HEK293 (cell line): ENCODE measurements around the gene C2orf74.

Experiments used
- BCL11B ChIP-seq: fragments of 450-650 bp; formaldehyde crosslinking; IDR thresholded peaks from 2 replicates; pipeline ENCODE4 v1.5.1; 2016; ENCODE audit warnings: low read depth, missing biosample characterization, missing genetic modification characterization
- EGR2 ChIP-seq: fragments of 450-650 bp; formaldehyde crosslinking; IDR thresholded peaks from 2 replicates; pipeline ENCODE4 v1.5.1; 2016; ENCODE audit warnings: low read depth, missing biosample characterization, missing genetic modification characterization
- HIC1 ChIP-seq: fragments of 450-650 bp; formaldehyde crosslinking; IDR thresholded peaks from 2 replicates; pipeline ENCODE4 v1.5.1; 2016; ENCODE audit warnings: missing biosample characterization, missing genetic modification characterization
- KLF16 ChIP-seq: fragments of 450-650 bp; formaldehyde crosslinking; IDR thresholded peaks from 2 replicates; pipeline ENCODE4 v1.5.1; 2017; ENCODE audit warnings: missing biosample characterization, missing genetic modification characterization
- MZF1 ChIP-seq: fragments of 450-650 bp; formaldehyde crosslinking; IDR thresholded peaks from 2 replicates; pipeline ENCODE4 v1.5.1; 2017; ENCODE audit warnings: missing biosample characterization, missing genetic modification characterization, borderline replicate concordance
- OVOL3 ChIP-seq: fragments of 450-650 bp; formaldehyde crosslinking; IDR thresholded peaks from 2 replicates; pipeline ENCODE4 v1.5.1; 2016; ENCODE audit warnings: missing biosample characterization, missing genetic modification characterization
- PATZ1 ChIP-seq: fragments of 450-650 bp; formaldehyde crosslinking; IDR thresholded peaks from 2 replicates; pipeline ENCODE4 v1.5.1; 2016; ENCODE audit warnings: missing biosample characterization, missing genetic modification characterization
- REST ChIP-seq: fragments of 450-650 bp; formaldehyde crosslinking; IDR thresholded peaks from 2 replicates; pipeline ENCODE4 v1.5.1; 2016; ENCODE audit warnings: missing biosample characterization, missing genetic modification characterization
- SETDB1 ChIP-seq: IDR thresholded peaks from one replicate; pipeline ENCODE4 v1.6.1; 2017; ENCODE audit warnings: mild to moderate bottlenecking, low read length, moderate library complexity, mixed read lengths; ENCODE audit not compliant: insufficient read length
- SP3 ChIP-seq: fragments of 450-650 bp; formaldehyde crosslinking; IDR thresholded peaks from 2 replicates; pipeline ENCODE4 v1.5.1; 2016; ENCODE audit warnings: missing biosample characterization, missing genetic modification characterization
- WT1 ChIP-seq: fragments of 450-650 bp; formaldehyde crosslinking; IDR thresholded peaks from 2 replicates; pipeline ENCODE4 v1.5.1; 2016; ENCODE audit warnings: missing biosample characterization, missing genetic modification characterization
- ZBTB17 ChIP-seq: fragments of 450-650 bp; formaldehyde crosslinking; IDR thresholded peaks from 2 replicates; pipeline ENCODE4 v1.5.1; 2016; ENCODE audit warnings: missing biosample characterization, missing genetic modification characterization
- ZBTB8A ChIP-seq: fragments of 450-650 bp; formaldehyde crosslinking; IDR thresholded peaks from 2 replicates; pipeline ENCODE4 v1.5.1; 2016; ENCODE audit warnings: missing biosample characterization, missing genetic modification characterization
- ZFP41 ChIP-seq: fragments of 450-650 bp; formaldehyde crosslinking; IDR thresholded peaks from 2 replicates; pipeline ENCODE4 v1.5.1; 2016; ENCODE audit warnings: missing biosample characterization, missing genetic modification characterization, borderline replicate concordance
- ZNF114 ChIP-seq: fragments of 450-650 bp; formaldehyde crosslinking; IDR thresholded peaks from 2 replicates; pipeline ENCODE4 v1.5.0; 2017; ENCODE audit warnings: missing biosample characterization, missing genetic modification characterization
- ZNF16 ChIP-seq: fragments of 450-650 bp; formaldehyde crosslinking; IDR thresholded peaks from 2 replicates; pipeline ENCODE4 v1.5.1; 2016; ENCODE audit warnings: low read depth, missing biosample characterization, missing genetic modification characterization
- ZNF221 ChIP-seq: fragments of 450-650 bp; formaldehyde crosslinking; IDR thresholded peaks from 2 replicates; pipeline ENCODE4 v1.5.1; 2017; ENCODE audit warnings: missing biosample characterization, missing genetic modification characterization, borderline replicate concordance
- ZNF23 ChIP-seq: fragments of 450-650 bp; formaldehyde crosslinking; IDR thresholded peaks from 2 replicates; pipeline ENCODE4 v1.5.1; 2016; ENCODE audit warnings: missing biosample characterization, missing genetic modification characterization, borderline replicate concordance
- ZNF394 ChIP-seq: fragments of 450-650 bp; formaldehyde crosslinking; IDR thresholded peaks from 2 replicates; pipeline ENCODE4 v1.5.1; 2016; ENCODE audit warnings: missing biosample characterization, missing genetic modification characterization, mild to moderate bottlenecking, moderate library complexity, borderline replicate concordance
- ZNF416 ChIP-seq: fragments of 450-650 bp; formaldehyde crosslinking; IDR thresholded peaks from 2 replicates; pipeline ENCODE4 v1.5.1; 2016; ENCODE audit warnings: missing biosample characterization, missing genetic modification characterization
- ZNF560 ChIP-seq: fragments of 450-650 bp; formaldehyde crosslinking; IDR thresholded peaks from 2 replicates; pipeline ENCODE4 v1.5.1; 2017; ENCODE audit warnings: missing biosample characterization, missing genetic modification characterization, borderline replicate concordance
- ZNF571 ChIP-seq: fragments of 450-650 bp; formaldehyde crosslinking; IDR thresholded peaks from 2 replicates; pipeline ENCODE4 v1.5.0; 2017; ENCODE audit warnings: missing biosample characterization, missing genetic modification characterization
- ZNF580 ChIP-seq: fragments of 450-650 bp; formaldehyde crosslinking; IDR thresholded peaks from 2 replicates; pipeline ENCODE4 v1.5.1; 2016; ENCODE audit warnings: missing biosample characterization, missing genetic modification characterization
- ZNF629 ChIP-seq: fragments of 450-650 bp; formaldehyde crosslinking; IDR thresholded peaks from 2 replicates; pipeline ENCODE4 v1.5.1; 2017; ENCODE audit warnings: missing biosample characterization, missing genetic modification characterization
- ZNF785 ChIP-seq: fragments of 450-650 bp; formaldehyde crosslinking; IDR thresholded peaks from 2 replicates; pipeline ENCODE4 v1.5.1; 2016; ENCODE audit warnings: missing biosample characterization, missing genetic modification characterization
- ZNF837 ChIP-seq: fragments of 450-650 bp; formaldehyde crosslinking; IDR thresholded peaks from 2 replicates; pipeline ENCODE4 v1.5.1; 2016; ENCODE audit warnings: missing biosample characterization, missing genetic modification characterization
- TF ChIP-seq, protein P1 (sequence below): IDR thresholded peaks from 2 replicates; pipeline ENCODE4 v1.6.1; 2011; ENCODE audit warnings: mild to moderate bottlenecking, low read depth, low read length, borderline replicate concordance
- TF ChIP-seq, protein P2 (sequence below): fragments of 450-650 bp; formaldehyde crosslinking; IDR thresholded peaks from 2 replicates; pipeline ENCODE4 v1.5.1; 2017; ENCODE audit warnings: missing biosample characterization, missing genetic modification characterization

The C2orf74 gene

DNA sequence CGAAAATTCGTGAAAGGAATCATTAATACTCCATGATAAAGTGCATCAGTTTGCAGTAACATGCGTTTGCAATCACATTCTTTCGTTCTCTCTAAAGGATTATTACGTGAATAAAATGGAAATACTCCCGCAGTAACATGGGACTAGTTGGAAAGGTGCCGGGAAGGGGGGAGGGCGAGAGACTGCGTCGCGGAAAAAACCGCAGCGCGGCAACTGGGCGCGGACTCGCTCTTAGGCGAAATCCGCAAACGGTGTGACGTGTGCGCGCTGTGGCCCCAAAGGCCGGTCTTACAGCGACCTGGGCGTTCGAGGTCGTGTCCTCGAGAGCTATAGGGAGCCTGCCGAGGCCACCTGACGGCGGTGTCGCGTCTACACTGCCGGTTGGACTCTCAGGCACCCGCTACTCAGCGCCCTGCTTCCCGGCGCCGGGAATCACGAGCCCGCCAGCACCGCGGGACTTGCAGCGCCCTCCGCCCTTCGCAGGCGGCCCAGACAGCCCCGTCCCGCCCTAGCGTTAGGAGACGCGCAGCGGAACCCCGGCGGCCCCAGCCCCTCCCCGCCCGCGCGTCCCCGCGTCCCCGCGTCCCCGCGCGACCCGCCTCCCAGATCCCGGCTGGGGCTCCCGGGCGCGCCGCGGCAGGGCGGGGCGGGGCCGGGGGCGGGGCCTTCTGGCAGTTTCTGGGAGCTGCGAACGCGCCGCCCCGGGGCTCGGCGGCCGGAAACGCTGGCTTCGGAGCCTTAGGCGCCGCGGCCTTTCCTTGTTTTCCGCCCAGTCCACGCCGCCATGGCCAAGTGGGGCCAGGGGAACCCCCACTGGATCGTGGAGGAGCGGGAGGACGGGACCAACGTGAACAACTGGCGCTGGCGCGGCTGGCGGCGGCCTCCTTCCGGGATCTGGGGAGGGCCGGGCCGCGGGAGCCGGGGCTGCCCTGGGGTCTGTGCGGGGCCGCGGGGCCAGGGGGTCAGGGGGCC lies 15.1 kb downstream of the C2orf74 start (continued):
- TF ChIP-seq ZNF221 (tag by site-specific recombination) (no peak), ZNF23 (tag by site-specific recombination) (no peak), OVOL3 (0 out of 2 replicates have a peak, but pooled peaks have one; percentile 20), KLF16 (tag by site-specific recombination) (peak; percentile 79), ZNF785 (tag by site-specific recombination) (0 out of 2 replicates have a peak, but pooled peaks have one; percentile 28), MZF1 (tag by site-specific recombination) (no peak), PATZ1 (tag by site-specific recombination) (no peak; the same call in none of the 2 replicates), ZNF560 (tag by site-specific recombination) (no peak), ZNF629 (tag by site-specific recombination) (peak; percentile 83; the same call in 1 of the 2 replicates), REST (tag by site-specific recombination) (no peak), HIC1 (tag by site-specific recombination) (no peak), ZNF580 (tag by site-specific recombination) (no peak), EGR2 (tag by site-specific recombination) (no peak), BCL11B (tag by site-specific recombination) (no peak), ZNF837 (no peak), ZBTB8A (peak; percentile 98), ZNF394 (peak; percentile 41; the same call in 1 of the 2 replicates), ZFP41 (tag by site-specific recombination) (no peak), ZBTB17 (tag by site-specific recombination) (peak; percentile 65; the same call in 1 of the 2 replicates), ZNF114 (no peak), ZNF571 (tag by site-specific recombination) (no peak), SP3 (tag by site-specific recombination) (peak; percentile 62; the same call in 1 of the 2 replicates), ZNF416 (tag by site-specific recombination) (no peak), SETDB1 (no peak), ZNF16 (no peak), WT1 (tag by site-specific recombination) (0 out of 2 replicates have a peak, but pooled peaks have one; percentile 14)
- TF ChIP-seq, protein P1, sequence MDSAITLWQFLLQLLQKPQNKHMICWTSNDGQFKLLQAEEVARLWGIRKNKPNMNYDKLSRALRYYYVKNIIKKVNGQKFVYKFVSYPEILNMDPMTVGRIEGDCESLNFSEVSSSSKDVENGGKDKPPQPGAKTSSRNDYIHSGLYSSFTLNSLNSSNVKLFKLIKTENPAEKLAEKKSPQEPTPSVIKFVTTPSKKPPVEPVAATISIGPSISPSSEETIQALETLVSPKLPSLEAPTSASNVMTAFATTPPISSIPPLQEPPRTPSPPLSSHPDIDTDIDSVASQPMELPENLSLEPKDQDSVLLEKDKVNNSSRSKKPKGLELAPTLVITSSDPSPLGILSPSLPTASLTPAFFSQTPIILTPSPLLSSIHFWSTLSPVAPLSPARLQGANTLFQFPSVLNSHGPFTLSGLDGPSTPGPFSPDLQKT: no peak; the same call in 1 of the 2 replicates
- TF ChIP-seq, protein P2, sequence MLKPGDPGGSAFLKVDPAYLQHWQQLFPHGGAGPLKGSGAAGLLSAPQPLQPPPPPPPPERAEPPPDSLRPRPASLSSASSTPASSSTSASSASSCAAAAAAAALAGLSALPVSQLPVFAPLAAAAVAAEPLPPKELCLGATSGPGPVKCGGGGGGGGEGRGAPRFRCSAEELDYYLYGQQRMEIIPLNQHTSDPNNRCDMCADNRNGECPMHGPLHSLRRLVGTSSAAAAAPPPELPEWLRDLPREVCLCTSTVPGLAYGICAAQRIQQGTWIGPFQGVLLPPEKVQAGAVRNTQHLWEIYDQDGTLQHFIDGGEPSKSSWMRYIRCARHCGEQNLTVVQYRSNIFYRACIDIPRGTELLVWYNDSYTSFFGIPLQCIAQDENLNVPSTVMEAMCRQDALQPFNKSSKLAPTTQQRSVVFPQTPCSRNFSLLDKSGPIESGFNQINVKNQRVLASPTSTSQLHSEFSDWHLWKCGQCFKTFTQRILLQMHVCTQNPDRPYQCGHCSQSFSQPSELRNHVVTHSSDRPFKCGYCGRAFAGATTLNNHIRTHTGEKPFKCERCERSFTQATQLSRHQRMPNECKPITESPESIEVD: no peak
